K562 (cell line): ENCODE results near the gene ARFGEF3. TPM values are rescaled to one million over a fixed set of nuclear protein-coding genes. Genes with fewer than 3 reads are reported as not detected.

Experiments used
- ATAC-seq: fragments of 200-7000 bp; cut with Tn5 transposase; 3 replicates; pipeline ENCODE4 v1.9.1; 2020; ENCODE audit warnings: moderate library complexity
- BruUV-seq: library from RNA; stranded (reverse); fragments of 400-500 nt; replicated peaks from 2 replicates; lab custom pipeline; 2021; lab: Mats Ljungman, UMichigan
- CTCF ChIA-PET: fragments of 300-600 bp; formaldehyde crosslinking; extraction: SDS; loops from one replicate; lab custom pipeline; 2021; ENCODE audit warnings: low intra/inter-chr PET ratio; lab: Yijun Ruan, JAX
- POLR2A ChIA-PET: fragments of 300-600, 350-650 bp; sonication (Branson Sonifier 250); formaldehyde crosslinking; extraction: SDS; loops from one replicate; lab custom pipeline; 2021; ENCODE audit warnings: antibody characterized with exemption, inconsistent platforms; lab: Yijun Ruan, JAX
- DNase-seq, 4 experiments: peaks; one replicate each; pipeline versions ENCODE4 v3.0.0 to v3.0.0-alpha.2; 2011 to 2018; ENCODE audit warnings: low spot score in 3 of 4, mixed read lengths in 3 of 4; ENCODE audit errors: extremely low read depth in 1 of 4
- FAIRE-seq: peaks from 2 replicates; lab custom pipeline; 2011; peaks lifted over from hg19 to GRCh38; lab: Jason Lieb, UNC
- H2AFZ ChIP-seq: 2 replicates; pipeline ENCODE4 v1.6.0; 2011; ENCODE audit warnings: low read depth, low read length, control low read depth, inconsistent platforms
- H3K27ac ChIP-seq: fragments of 200-600 bp; 3 replicates; pipeline ENCODE4 v1.8.0; 2011; ENCODE audit warnings: low read depth, mild to moderate bottlenecking, control low read depth, inconsistent platforms, low read length, moderate library complexity, mixed read lengths; ENCODE audit errors: extremely low read depth
- H3K27me3 ChIP-seq, 2 experiments: fragments of 300-600 bp in 1 of 2; 2 replicates in 1 of 2; 3 replicates in 1 of 2; pipeline versions ENCODE4 v1.6.0 to v1.8.0; 2011; ENCODE audit warnings: inconsistent platforms in 2 of 2, low read length in 2 of 2, mild to moderate bottlenecking in 1 of 2, mixed read lengths in 1 of 2, moderate library complexity in 1 of 2; ENCODE audit not compliant: control insufficient read depth in 2 of 2, insufficient read depth in 2 of 2
- H3K36me3 ChIP-seq: fragments of 300-600 bp; 3 replicates; pipeline ENCODE4 v1.8.0; 2011; ENCODE audit warnings: mild to moderate bottlenecking, low read length, inconsistent platforms; ENCODE audit not compliant: control insufficient read depth, insufficient read depth
- H3K4me1 ChIP-seq, 2 experiments: fragments of 200-600 bp in 1 of 2; replicated peaks in 1 of 2; 2 replicates in 1 of 2; 3 replicates in 1 of 2; pipeline versions ENCODE4 v1.5.1 to v1.8.0; 2011; ENCODE audit warnings: inconsistent platforms in 2 of 2, low read length in 2 of 2, mild to moderate bottlenecking in 1 of 2, mixed read lengths in 1 of 2, moderate library complexity in 1 of 2; ENCODE audit not compliant: control insufficient read depth in 2 of 2, insufficient read depth in 2 of 2
- H3K4me2 ChIP-seq: 2 replicates; pipeline ENCODE4 v1.6.1; 2011; ENCODE audit warnings: low read length, control low read depth, inconsistent platforms, mixed read lengths; ENCODE audit not compliant: insufficient read depth
- H3K4me3 ChIP-seq: fragments of 200-600 bp; sonication (generic), shearing (Covaris generic); 2 replicates; pipeline ENCODE4 v1.5.1; 2016; ENCODE audit warnings: control low read depth, inconsistent platforms
- H3K79me2 ChIP-seq: fragments of 200-600 bp; 3 replicates; pipeline ENCODE4 v1.8.0; 2011; ENCODE audit warnings: low read length, inconsistent platforms; ENCODE audit not compliant: control insufficient read depth, insufficient read depth
- H3K9ac ChIP-seq, 2 experiments: 2 replicates each; pipeline versions ENCODE4 v1.6.0 to v1.6.1; 2011; ENCODE audit warnings: low read depth in 2 of 2, low read length in 2 of 2, control low read depth in 1 of 2, inconsistent platforms in 1 of 2, mild to moderate bottlenecking in 1 of 2, mixed read lengths in 1 of 2; ENCODE audit not compliant: insufficient read depth in 1 of 2
- H3K9me1 ChIP-seq: one replicate; pipeline ENCODE4 v1.6.0; 2011; ENCODE audit warnings: inconsistent platforms, mild to moderate bottlenecking, low read length, moderate library complexity; ENCODE audit not compliant: control insufficient read depth, insufficient read depth
- H3K9me3 ChIP-seq: replicated peaks from 2 replicates; pipeline ENCODE4 v1.5.1; 2011; ENCODE audit warnings: low read depth, low read length, inconsistent platforms; ENCODE audit not compliant: control insufficient read depth, insufficient read depth
- H4K20me1 ChIP-seq: replicated peaks from 2 replicates; pipeline ENCODE4 v1.6.1; 2011; ENCODE audit warnings: low read length, inconsistent platforms, mixed read lengths; ENCODE audit not compliant: control insufficient read depth, insufficient read depth
- E2F1 ChIP-seq: sonication (generic); formaldehyde crosslinking; IDR thresholded peaks from 2 replicates; pipeline ENCODE4 v1.8.1; 2023; ENCODE audit warnings: mild to moderate bottlenecking, missing genetic modification reagents, moderate library complexity
- ETV6 ChIP-seq, 3 experiments: fragments of 150-350 bp in 1 of 3; sonication (generic) in 1 of 3; formaldehyde crosslinking in 1 of 3; IDR thresholded peaks; 2 replicates each; pipeline versions ENCODE4 v1.6.1 to v1.8.0; 2014 to 2022; ENCODE audit warnings: borderline replicate concordance in 2 of 3, low read depth in 2 of 3, antibody characterized with exemption in 1 of 3, low read length in 1 of 3, mild to moderate bottlenecking in 1 of 3, missing genetic modification reagents in 1 of 3
- HCFC1 ChIP-seq: IDR thresholded peaks from 2 replicates; pipeline ENCODE4 v1.6.1; 2012; ENCODE audit warnings: low read depth, low read length, improper control_type of control experiment
- HMBOX1 ChIP-seq: sonication (generic); IDR thresholded peaks from 2 replicates; pipeline ENCODE4 v1.6.1; 2016
- HOXB6 ChIP-seq: fragments of 250-450 bp; sonication (Bioruptor Pico); IDR thresholded peaks from 2 replicates; pipeline ENCODE4 v1.5.1; 2022; ENCODE audit warnings: mild to moderate bottlenecking, borderline replicate concordance
- KAT8 ChIP-seq: fragments of 450-650 bp; IDR thresholded peaks from 2 replicates; pipeline ENCODE4 v1.6.1; 2016; ENCODE audit warnings: low read depth, mild to moderate bottlenecking
- SRSF7 ChIP-seq: fragments of 200-400 bp; formaldehyde crosslinking; optimal IDR thresholded peaks from 2 replicates; pipeline ENCODE3; 2017; ENCODE audit warnings: mild to moderate bottlenecking, low read depth, low read length
- WGBS: fragments of 100-300 bp; shearing (Covaris generic); methylation state at CpG from one replicate; pipeline ENCODE4 v1.1.6; 2016; ENCODE audit warnings: low coverage, mixed read lengths; ENCODE audit not compliant: insufficient coverage; ENCODE audit errors: missing lambda C conversion rate; 5-methylcytosine and 5-hydroxymethylcytosine counted together
- in situ Hi-C: fragments of 300-500 bp; cut with MboI; formaldehyde crosslinking; loops from 4 replicates; pipeline ENCODE4 v1.15.0; 2018; ENCODE audit warnings: inconsistent platforms, mixed read lengths
- intact Hi-C: fragments of 100-400 bp; cut with micrococcal nuclease; formaldehyde crosslinking; loops from 2 replicates; pipeline ENCODE4 v1.14.2; 2022
- polyA plus RNA-seq, 8 experiments: library from polyadenylated mRNA; depleted of rRNA in 4 of 8; stranded (reverse) in 5 of 8; unstranded in 3 of 8; fragments of >200 nt; fragmentation: Nextera tagmentation in 2 of 8; fragmentation: Illumina TruSeq in 1 of 8; extraction: Ambion mirVana in 2 of 8; extraction: Trizol in 1 of 8; gene quantifications; 2 replicates each; pipeline versions ENCODE4 v1.2.1 to v1.2.3, GENCODE V29; 2011 to 2014; ENCODE audit warnings: inconsistent platforms in 1 of 8, missing spikeins in 1 of 8
- total RNA-seq, 7 experiments: library from RNA; depleted of rRNA in 6 of 7; stranded (reverse); fragments of >200 nt in 6 of 7; fragmentation: Illumina TruSeq in 2 of 7; extraction: Trizol in 2 of 7; gene quantifications; 2 replicates each; pipeline versions ENCODE4 v1.2.1 to v1.2.3, GENCODE V29; 2011 to 2021; ENCODE audit warnings: low replicate concordance in 1 of 7
- TF ChIP-seq, protein P1 (sequence below): sonication (generic); formaldehyde crosslinking; IDR thresholded peaks from 2 replicates; pipeline ENCODE4 v1.8.1; 2023; ENCODE audit warnings: mild to moderate bottlenecking, missing genetic modification reagents

Gene ARFGEF3
- total and polyA plus RNA-seq, 9 of the 15 experiments (the other 6 are each of a cell fraction or from before 2014, with no cell fraction given), result under 0.01 to 0.02 TPM; not detected in 7

DNA sequence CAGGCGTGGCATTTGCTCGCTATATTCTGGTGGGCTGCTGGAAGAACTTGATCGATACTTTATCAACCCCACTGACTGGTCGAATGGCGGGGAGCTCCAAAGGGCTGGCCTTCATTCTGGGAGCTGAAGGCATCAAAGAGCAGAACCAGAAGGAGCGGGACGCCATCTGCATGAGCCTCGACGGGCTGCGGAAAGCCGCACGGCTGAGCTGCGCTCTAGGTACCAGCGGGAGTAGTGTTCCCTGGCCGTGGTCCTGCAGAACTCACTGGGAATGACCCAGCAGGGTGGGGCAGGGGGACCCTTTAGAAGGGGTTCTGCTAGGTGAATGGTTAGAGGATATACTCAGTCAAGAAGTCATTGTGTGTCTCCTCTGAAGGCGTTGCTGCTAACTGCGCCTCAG is 125.0 kb downstream of the ARFGEF3 start:
- CTCF ChIA-PET, result interaction anchor here (0.6 kb wide), 2 partner anchors 173 to 510 kb away, joined by 3 to 4 read pairs; no protein-coding TSS in a partner anchor
- FAIRE-seq, result no peak
- WGBS, result 8% methylated on average over 17 of the region's 17 CpGs
- intact Hi-C loops, result loop anchor here (2.0 to 5.0 kb wide), 2 partner anchors 116 to 170 kb away; partner anchors contain the start of gene HEBP2
- no TSS peak for BruUV-seq
- Histone ChIP-seq H3K9me1 (no peaks in the 10 kb centered on the region), H2AFZ (no peak overlapping the region), H3K4me1 (no peaks in the 10 kb centered on the region), H3K27me3 (peaks cover 20 to 44% of the 10 kb centered on the region in 2 experiments), H3K9ac (no peak overlapping the region), H3K4me2 (no peak overlapping the region), H4K20me1 (no peaks in the 10 kb centered on the region), H3K79me2 (no peaks in the 10 kb centered on the region), H3K4me3 (no peak overlapping the region), H3K9me3 (no peaks in the 10 kb centered on the region), H3K27ac (no peak overlapping the region), H3K36me3 (no peaks in the 10 kb centered on the region)
- POLR2A ChIA-PET, result interaction anchor here (1.2 kb wide), 1 partner anchor 11 kb away, joined by 5 read pairs; no protein-coding TSS in a partner anchor
- DNase-seq, result no peak
- no peak for TF ChIP-seq E2F1
- TF ChIP-seq ETV6 (IDR thresholded peaks at IDR 0.05; ENCODE audit: borderline replicate concordance in 1 of 2, low read depth in 2 of 2, low read length in 1 of 2), result no peak
- no peak for TF ChIP-seq ETV6 (CRISPR knock-in tag; IDR thresholded peaks at IDR 0.05; ENCODE audit: borderline replicate concordance)
- TF ChIP-seq, protein P1, sequence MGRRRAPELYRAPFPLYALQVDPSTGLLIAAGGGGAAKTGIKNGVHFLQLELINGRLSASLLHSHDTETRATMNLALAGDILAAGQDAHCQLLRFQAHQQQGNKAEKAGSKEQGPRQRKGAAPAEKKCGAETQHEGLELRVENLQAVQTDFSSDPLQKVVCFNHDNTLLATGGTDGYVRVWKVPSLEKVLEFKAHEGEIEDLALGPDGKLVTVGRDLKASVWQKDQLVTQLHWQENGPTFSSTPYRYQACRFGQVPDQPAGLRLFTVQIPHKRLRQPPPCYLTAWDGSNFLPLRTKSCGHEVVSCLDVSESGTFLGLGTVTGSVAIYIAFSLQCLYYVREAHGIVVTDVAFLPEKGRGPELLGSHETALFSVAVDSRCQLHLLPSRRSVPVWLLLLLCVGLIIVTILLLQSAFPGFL (CRISPR knock-in tag), result peak; percentile 34; the same call in 1 of the 2 replicates
- no peak for TF ChIP-seq HMBOX1
- TF ChIP-seq SRSF7, result no peak
- TF ChIP-seq HCFC1, result no peak
- no peak for TF ChIP-seq KAT8
- TF ChIP-seq HOXB6, result no peak
- in situ Hi-C loops, result no loop called here
- ATAC-seq, result no peak
